Esophagus squamous epithelium (tissue), 4 donors: Measurements from ENCODE around the gene DOCK11.

ENCODE experiments used
- CTCF ChIP-seq, 6 experiments: fragments of 450-650 bp in 4 of 6; fragments of 200-600 bp in 2 of 6; sonication (generic) in 2 of 6; IDR thresholded peaks; one replicate each; pipeline ENCODE4 v1.5.1; 2016 to 2019; ENCODE audit warnings: antibody characterized with exemption in 6 of 6, mild to moderate bottlenecking in 4 of 6, moderate library complexity in 4 of 6
- POLR2A ChIP-seq, 4 donors: fragments of 450-650 bp; IDR thresholded peaks; one replicate each; pipeline ENCODE4 v1.6.1; 2017; ENCODE audit warnings: antibody characterized with exemption in 4 of 4, mild to moderate bottlenecking in 4 of 4, moderate library complexity in 3 of 4

- TF ChIP-seq CTCF (IDR thresholded peaks at IDR 0.05) (no peak), POLR2A (IDR thresholded peaks at IDR 0.05) (no peak)
Measured at GRCh38 chrX:118675966-118676349, 180.3 kb downstream of the DOCK11 start.
